HG02798 (cell line): ENCODE measurements around the gene DSN1.

Source experiments
- ATAC-seq: cut with Tn5 transposase; IDR thresholded peaks from one replicate; pipeline ENCODE4 v1.9.1; 2021; ENCODE audit warnings: mild to moderate bottlenecking; ENCODE audit not compliant: unreplicated experiment, poor library complexity

Gene DSN1

GRCh38 chr20:36796117-36796516 is 22.6 kb upstream of the DSN1 start:
- ATAC-seq, result no peak

GRCh38 chr20:36795691-36796090 is 22.1 kb upstream of the DSN1 start:
- ATAC-seq, result no peak

DNA sequence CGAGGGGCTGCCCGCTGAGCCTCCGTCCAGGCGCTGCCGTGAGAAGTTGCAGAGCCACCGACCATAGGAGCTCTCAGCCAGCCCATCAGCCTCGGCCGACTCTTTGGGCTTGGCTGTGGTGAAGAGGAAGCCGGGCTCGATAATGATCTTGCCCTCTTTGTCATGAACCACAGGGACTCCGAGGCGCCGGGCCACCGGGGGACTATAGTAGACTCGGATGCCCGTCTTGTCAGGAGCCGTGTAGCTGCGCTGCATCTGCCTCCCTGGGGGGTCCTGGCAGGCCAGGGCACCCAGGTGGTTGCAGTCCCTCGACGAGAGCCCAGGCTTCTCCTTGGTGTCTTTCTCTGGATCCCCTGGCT is 20.5 kb upstream of the DSN1 start:
- ATAC-seq, result no peak

GRCh38 chr20:36793294-36794115 is 19.9 kb upstream of the DSN1 start:
- no peak for ATAC-seq

- no peak for ATAC-seq
These were observed 18.9 kb upstream of the DSN1 start for GRCh38 chr20:36792422-36792821.

DNA sequence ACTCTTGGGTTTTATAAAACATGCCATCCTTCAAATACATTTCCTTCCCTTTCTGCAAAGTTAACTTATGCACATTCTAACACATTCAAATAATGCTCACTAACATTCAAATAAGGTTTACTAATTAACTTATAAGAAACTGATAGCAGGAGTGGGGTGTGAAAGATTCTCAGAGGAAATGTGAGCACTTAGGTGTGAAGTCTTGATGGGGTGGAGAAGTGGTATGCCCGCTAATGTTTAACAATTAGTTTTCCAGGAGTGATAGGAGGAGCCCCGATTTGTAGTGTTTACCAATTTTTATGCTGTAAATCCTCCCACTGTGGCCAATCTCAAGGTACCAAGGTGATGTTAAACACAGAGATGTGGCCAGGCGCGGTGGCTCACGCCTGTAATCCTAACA is 18.3 kb upstream of the DSN1 start:
- no peak for ATAC-seq

DNA sequence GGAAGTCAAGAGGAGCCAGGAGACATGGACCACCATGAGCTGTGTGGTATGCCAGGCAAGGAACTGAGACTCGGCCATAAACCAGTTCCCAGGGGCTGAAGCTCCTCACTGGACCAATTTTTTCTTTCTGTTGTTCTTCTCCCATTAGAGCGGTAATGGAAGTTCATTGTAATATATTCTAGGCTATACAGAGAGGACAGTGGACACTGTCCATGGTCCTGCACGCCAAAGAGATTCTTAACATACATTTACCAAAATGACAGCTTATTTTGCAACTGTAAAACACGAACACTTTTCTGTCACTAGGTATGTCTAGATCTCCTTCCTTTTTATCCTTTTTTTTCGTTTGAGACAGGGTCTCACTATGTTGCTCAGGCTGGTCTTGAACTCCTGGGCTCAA is 13.1 kb upstream of the DSN1 start:
- ATAC-seq, result no peak

GRCh38 chr20:36786246-36786645 is 12.7 kb upstream of the DSN1 start:
- ATAC-seq, result no peak

- no peak for ATAC-seq
These were observed 11.7 kb upstream of the DSN1 start for GRCh38 chr20:36785308-36785707.

- no peak for ATAC-seq
These were observed 11.3 kb upstream of the DSN1 start for GRCh38 chr20:36784900-36785299.

GRCh38 chr20:36784116-36784515 is 10.6 kb upstream of the DSN1 start:
- no peak for ATAC-seq

GRCh38 chr20:36779656-36780025 is 6.1 kb upstream of the DSN1 start:
- no peak for ATAC-seq

- no peak for ATAC-seq
These were observed 5.5 kb upstream of the DSN1 start for GRCh38 chr20:36778831-36779655.

DNA sequence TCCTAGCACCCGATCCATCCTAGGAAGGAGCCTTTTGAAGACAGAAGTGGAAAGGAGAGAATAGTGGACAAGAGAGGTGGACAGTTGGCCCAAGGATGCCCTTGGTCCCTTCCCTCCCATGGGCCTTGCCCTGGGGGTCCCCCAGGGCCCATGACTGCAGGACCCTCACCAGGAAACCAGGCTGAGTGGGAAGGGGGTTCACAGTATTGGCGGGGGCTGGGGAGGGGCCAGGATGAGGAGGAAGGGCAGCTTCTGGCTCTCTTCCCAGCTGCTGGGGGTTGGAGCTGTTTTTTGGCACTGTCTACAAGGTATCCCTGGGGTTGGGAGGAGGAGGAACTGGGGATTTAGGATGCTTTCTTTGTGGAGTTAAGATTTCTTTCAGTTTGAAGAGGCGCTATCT is 4.0 kb upstream of the DSN1 start:
- ATAC-seq, result no peak

GRCh38 chr20:36777167-36777566 is 3.6 kb upstream of the DSN1 start:
- no peak for ATAC-seq

GRCh38 chr20:36775826-36776225 is 2.3 kb upstream of the DSN1 start:
- ATAC-seq, result no peak

GRCh38 chr20:36775196-36775595 is 1.6 kb upstream of the DSN1 start:
- ATAC-seq, result no peak

- ATAC-seq, result no peak
These were observed 411 bp downstream of the DSN1 start for GRCh38 chr20:36773107-36773596.

DNA sequence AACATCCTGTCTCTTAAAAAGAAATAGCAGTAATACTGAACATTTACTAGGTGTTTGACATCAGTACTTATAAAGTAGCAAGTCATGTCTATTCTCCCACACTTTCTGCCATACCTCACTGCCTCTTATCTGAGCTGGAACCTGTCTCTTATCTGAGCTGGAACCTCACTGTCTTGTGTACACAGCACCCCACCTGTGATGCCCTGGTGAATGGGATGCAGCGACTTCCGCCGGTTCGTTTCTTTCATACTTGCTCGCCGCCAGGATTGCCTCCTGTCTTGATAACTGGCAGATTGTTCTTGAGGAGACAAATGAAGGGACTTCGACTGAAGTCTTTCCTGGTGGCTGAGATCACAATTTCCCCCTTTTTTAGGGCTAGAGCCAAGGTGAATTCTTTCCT is 2.9 kb downstream of the DSN1 start:
- no peak for ATAC-seq

- ATAC-seq, result no peak
These were observed 4.7 kb downstream of the DSN1 start for GRCh38 chr20:36768768-36769430.

DNA sequence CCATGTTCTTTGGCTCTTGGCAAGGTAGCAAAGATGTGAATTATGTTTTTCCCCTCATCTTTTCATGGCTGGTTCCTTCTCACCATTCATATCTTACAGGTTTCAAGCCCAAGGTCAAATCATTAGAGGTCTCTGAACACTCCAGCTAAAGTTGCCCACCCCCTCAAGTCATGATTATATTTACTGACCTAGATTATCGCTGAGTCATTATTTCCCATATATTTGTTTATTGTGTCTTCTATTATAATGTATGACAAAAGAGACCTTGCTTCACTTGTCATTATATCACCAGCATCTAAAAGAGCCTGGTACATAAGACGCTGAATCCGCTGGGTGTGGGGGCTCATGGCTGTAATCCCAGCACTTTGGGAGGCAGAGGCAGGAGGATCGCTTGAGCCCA is 12.4 kb downstream of the DSN1 start:
- ATAC-seq, result no peak
